Neural progenitor cell (in vitro differentiated cells): ENCODE data around the gene PSD2. TPM values are rescaled to one million over a fixed set of nuclear protein-coding genes. Genes with fewer than 3 reads are reported as not detected.

Source experiments
- DNase-seq: peaks from one replicate; pipeline ENCODE4 v3.0.0-alpha.2; 2016; ENCODE audit warnings: low spot score
- H2AFZ ChIP-seq: fragments of 200-600 bp; sonication (generic); replicated peaks from 2 replicates; pipeline ENCODE4 v1.6.1; 2016; ENCODE audit warnings: antibody characterized with exemption
- H3F3A ChIP-seq: fragments of 200-600 bp; sonication (generic); 2 replicates; pipeline ENCODE4 v1.6.1; 2016; ENCODE audit warnings: antibody characterized with exemption, low read depth
- H3K27ac ChIP-seq: fragments of 200-600 bp; sonication (generic); 2 replicates; pipeline ENCODE4 v1.5.1; 2016; ENCODE audit warnings: mild to moderate bottlenecking
- H3K27me3 ChIP-seq: fragments of 200-600 bp; sonication (generic); 2 replicates; pipeline ENCODE4 v1.6.1; 2016; ENCODE audit warnings: mild to moderate bottlenecking, moderate library complexity
- H3K36me3 ChIP-seq: fragments of 200-600 bp; sonication (generic); 2 replicates; pipeline ENCODE4 v1.5.1; 2016
- H3K4me1 ChIP-seq: fragments of 200-600 bp; sonication (generic); 2 replicates; pipeline ENCODE4 v1.6.1; 2016; ENCODE audit warnings: mixed run types
- H3K4me2 ChIP-seq: fragments of 200-600 bp; sonication (generic); 2 replicates; pipeline ENCODE4 v1.6.1; 2016
- H3K4me3 ChIP-seq: fragments of 200-600 bp; sonication (generic); 2 replicates; pipeline ENCODE4 v1.5.1; 2016
- H3K79me2 ChIP-seq: fragments of 200-600 bp; sonication (generic); 2 replicates; pipeline ENCODE4 v1.6.1; 2016; ENCODE audit warnings: low read depth
- H3K9ac ChIP-seq: fragments of 200-600 bp; sonication (generic); 2 replicates; pipeline ENCODE4 v1.6.1; 2016
- H3K9me3 ChIP-seq: fragments of 200-600 bp; sonication (generic); 2 replicates; pipeline ENCODE4 v1.5.1; 2016; ENCODE audit warnings: low read depth
- H4K20me1 ChIP-seq: fragments of 200-600 bp; sonication (generic); 2 replicates; pipeline ENCODE4 v1.6.1; 2016; ENCODE audit warnings: low read depth
- H3K27ac Mint-ChIP-seq: 3 replicates; pipeline ENCODE4 v1.8.0; 2021; ENCODE audit warnings: mixed read lengths
- H3K27me3 Mint-ChIP-seq: 2 replicates; pipeline ENCODE4 v1.8.0; 2022; ENCODE audit warnings: low read depth, mild to moderate bottlenecking, inconsistent platforms, moderate library complexity, mixed read lengths; ENCODE audit not compliant: insufficient read depth
- H3K36me3 Mint-ChIP-seq: 3 replicates; pipeline ENCODE4 v1.8.0; 2021; ENCODE audit warnings: mixed read lengths
- H3K4me1 Mint-ChIP-seq: 3 replicates; pipeline ENCODE4 v1.8.0; 2021; ENCODE audit warnings: mixed read lengths
- H3K4me3 Mint-ChIP-seq: 3 replicates; pipeline ENCODE4 v1.8.0; 2021; ENCODE audit warnings: mild to moderate bottlenecking, moderate library complexity, mixed read lengths
- H3K9me3 Mint-ChIP-seq: 3 replicates; pipeline ENCODE4 v1.8.0; 2020; ENCODE audit warnings: mixed read lengths
- CTCF ChIP-seq: fragments of 200-600 bp; sonication (generic); IDR thresholded peaks from 2 replicates; pipeline ENCODE4 v1.5.1; 2017; ENCODE audit warnings: antibody characterized with exemption, mild to moderate bottlenecking
- EZH2 ChIP-seq: fragments of 200-600 bp; sonication (generic); IDR thresholded peaks from 2 replicates; pipeline ENCODE4 v1.6.1; 2017; ENCODE audit warnings: antibody characterized with exemption, mild to moderate bottlenecking, moderate library complexity
- EZH2phosphoT487 ChIP-seq: fragments of 200-600 bp; sonication (generic); IDR thresholded peaks from 2 replicates; pipeline ENCODE4 v1.6.1; 2017; ENCODE audit warnings: antibody characterized with exemption
- total RNA-seq: library from RNA; depleted of rRNA; stranded (reverse); fragments of >200 nt; gene quantifications from 2 replicates; pipeline ENCODE4 v1.2.3, GENCODE V29; 2015; ENCODE audit warnings: low replicate concordance

PSD2 gene
- total RNA-seq, 1 donor from 2014 or later = 0.09 TPM

DNA sequence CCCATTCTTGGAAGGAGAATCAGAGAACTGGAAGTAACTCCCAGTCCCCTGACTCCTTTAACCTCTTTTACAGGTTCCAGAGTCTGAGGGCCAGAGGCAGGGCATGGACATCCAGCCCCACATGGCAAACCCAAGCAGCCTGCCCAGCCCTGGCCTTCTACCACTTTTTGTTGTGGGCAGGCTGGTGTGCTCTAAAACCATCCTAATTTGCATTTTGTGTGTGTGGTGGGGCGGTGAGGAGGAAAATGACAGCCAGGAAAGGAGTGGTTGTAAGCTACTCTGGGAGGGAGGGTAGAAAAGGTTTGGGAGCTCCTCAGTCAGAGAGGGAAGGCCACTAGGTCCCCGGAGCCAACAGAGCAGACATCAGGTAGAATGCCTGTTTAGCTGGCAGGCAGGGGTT is 90.6 kb downstream of the PSD2 start:
- no peak overlapping the region for H3K4me2 ChIP-seq
- Mint-ChIP-seq H3K27ac (no peak overlapping the region), H3K9me3 (no peaks in the 10 kb centered on the region), H3K27me3 (peaks cover 3% of the 10 kb centered on the region), H3K4me1 (no peaks in the 10 kb centered on the region), H3K4me3 (no peak overlapping the region), H3K36me3 (no peaks in the 10 kb centered on the region)
- H3K4me1 ChIP-seq = no peaks in the 10 kb centered on the region
- no peaks in the 10 kb centered on the region for H3F3A ChIP-seq
- H3K9me3 ChIP-seq = no peaks in the 10 kb centered on the region
- no peak overlapping the region for H3K9ac ChIP-seq
- H4K20me1 ChIP-seq = no peaks in the 10 kb centered on the region
- H3K4me3 ChIP-seq = no peak overlapping the region
- no peak for DNase-seq
- no peaks in the 10 kb centered on the region for H3K36me3 ChIP-seq
- no peaks in the 10 kb centered on the region for H3K79me2 ChIP-seq
- TF ChIP-seq CTCF = no peak
- no peak for TF ChIP-seq EZH2phosphoT487
- TF ChIP-seq EZH2 = no peak
- H3K27me3 ChIP-seq = peaks cover 14% of the 10 kb centered on the region
- H2AFZ ChIP-seq = no peak overlapping the region
- H3K27ac ChIP-seq = no peak overlapping the region

DNA sequence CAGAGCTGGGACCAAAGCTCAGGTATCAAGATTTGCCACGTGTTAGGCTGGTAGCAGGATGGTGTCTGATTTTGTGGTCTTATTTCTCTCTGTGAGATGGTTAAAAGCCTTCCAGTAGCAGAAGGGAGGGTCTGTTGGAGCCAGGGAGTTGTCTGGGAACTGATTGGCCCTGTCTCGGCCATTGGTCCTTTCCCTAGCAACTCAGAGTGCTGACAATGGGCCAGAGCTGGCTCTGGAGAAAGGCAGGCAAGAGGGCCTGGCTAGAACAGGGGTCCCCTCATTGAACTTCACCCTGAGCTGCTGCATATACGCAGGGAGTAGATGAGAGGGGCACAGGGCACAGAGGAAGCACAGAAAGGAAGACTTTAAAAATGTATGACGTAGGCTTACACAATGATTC is 92.8 kb downstream of the PSD2 start:
- no peak for DNase-seq
- H3K79me2 ChIP-seq = no peaks in the 10 kb centered on the region
- no peak overlapping the region for H3K4me2 ChIP-seq
- H3K9me3 ChIP-seq = no peaks in the 10 kb centered on the region
- no peaks in the 10 kb centered on the region for H3K4me1 ChIP-seq
- H3K27me3 ChIP-seq = peaks cover 14% of the 10 kb centered on the region
- no peak overlapping the region for H3K4me3 ChIP-seq
- H3F3A ChIP-seq = no peaks in the 10 kb centered on the region
- H3K9ac ChIP-seq = no peak overlapping the region
- no peaks in the 10 kb centered on the region for H4K20me1 ChIP-seq
- no peaks in the 10 kb centered on the region for H3K36me3 ChIP-seq
- Mint-ChIP-seq H3K4me3 (no peak overlapping the region), H3K36me3 (no peaks in the 10 kb centered on the region), H3K4me1 (no peaks in the 10 kb centered on the region), H3K27ac (no peak overlapping the region), H3K9me3 (no peaks in the 10 kb centered on the region), H3K27me3 (peaks cover 3% of the 10 kb centered on the region)
- no peak overlapping the region for H3K27ac ChIP-seq
- no peak overlapping the region for H2AFZ ChIP-seq
- TF ChIP-seq EZH2 (no peak), CTCF (no peak), EZH2phosphoT487 (no peak)

GRCh38 chr5:139889410-139889809 is 93.8 kb downstream of the PSD2 start:
- H3K9me3 ChIP-seq = no peaks in the 10 kb centered on the region
- H3K9ac ChIP-seq = no peak overlapping the region
- no peaks in the 10 kb centered on the region for H3K79me2 ChIP-seq
- peaks cover 14% of the 10 kb centered on the region for H3K27me3 ChIP-seq
- H3K27ac ChIP-seq = no peak overlapping the region
- H3K9me3 Mint-ChIP-seq = no peaks in the 10 kb centered on the region
- H3K36me3 ChIP-seq = no peaks in the 10 kb centered on the region
- no peaks in the 10 kb centered on the region for H3F3A ChIP-seq
- no peak overlapping the region for H2AFZ ChIP-seq
- no peak for DNase-seq
- H3K36me3 Mint-ChIP-seq = no peaks in the 10 kb centered on the region
- no peaks in the 10 kb centered on the region for H4K20me1 ChIP-seq
- no peak overlapping the region for H3K4me3 Mint-ChIP-seq
- H3K4me1 Mint-ChIP-seq = no peaks in the 10 kb centered on the region
- H3K27me3 Mint-ChIP-seq = peaks cover 3% of the 10 kb centered on the region
- TF ChIP-seq EZH2phosphoT487 = no peak
- TF ChIP-seq EZH2 = no peak
- TF ChIP-seq CTCF = no peak
- H3K4me1 ChIP-seq = no peaks in the 10 kb centered on the region
- H3K4me3 ChIP-seq = no peak overlapping the region
- H3K4me2 ChIP-seq = no peak overlapping the region
- H3K27ac Mint-ChIP-seq = no peak overlapping the region
